HepG2 (cell line): ENCODE measurements around the gene ASCC2. TPM values are rescaled to one million over a fixed set of nuclear protein-coding genes. Genes with fewer than 3 reads are reported as not detected.

Source experiments
- ASH2L ChIP-seq: fragments of 300-600, 200-600 bp; sonication (generic); IDR thresholded peaks from 2 replicates; pipeline ENCODE4 v1.7.0; 2017; ENCODE audit warnings: low read depth, mild to moderate bottlenecking, moderate library complexity, mixed read lengths, low read length; ENCODE audit not compliant: insufficient read length
- CC2D1A ChIP-seq: sonication (generic); formaldehyde crosslinking; IDR thresholded peaks from 2 replicates; pipeline ENCODE4 v1.8.1; 2023; ENCODE audit warnings: mild to moderate bottlenecking, missing genetic modification reagents
- CEBPG ChIP-seq: IDR thresholded peaks from 2 replicates; pipeline ENCODE4 v1.6.1; 2016
- DPF2 ChIP-seq: sonication (generic); formaldehyde crosslinking; IDR thresholded peaks from 2 replicates; pipeline ENCODE4 v1.4.0; 2020; ENCODE audit warnings: mild to moderate bottlenecking, low read depth, missing genetic modification reagents, borderline replicate concordance
- DZIP1 ChIP-seq: sonication (generic); formaldehyde crosslinking; IDR thresholded peaks from 2 replicates; pipeline ENCODE4 v1.5.0; 2020; ENCODE audit warnings: mild to moderate bottlenecking, missing genetic modification reagents
- FOXA1 ChIP-seq, 2 experiments: fragments of 450-650 bp in 1 of 2; sonication (generic) in 1 of 2; formaldehyde crosslinking in 1 of 2; IDR thresholded peaks; 2 replicates each; pipeline versions ENCODE4 v1.4.0 to v1.6.1; 2016 to 2020; ENCODE audit warnings: missing genetic modification reagents in 1 of 2
- KLF13 ChIP-seq: sonication (generic); formaldehyde crosslinking; IDR thresholded peaks from 2 replicates; pipeline ENCODE4 v1.4.0; 2020; ENCODE audit warnings: mild to moderate bottlenecking, missing genetic modification reagents
- KMT2B ChIP-seq: IDR thresholded peaks from 2 replicates; pipeline ENCODE4 v1.6.1; 2016; ENCODE audit warnings: missing genetic modification reagents, missing compliant biosample characterization
- PLSCR1 ChIP-seq: sonication (generic); formaldehyde crosslinking; IDR thresholded peaks from 2 replicates; pipeline ENCODE4 v1.5.0; 2020; ENCODE audit warnings: missing genetic modification reagents, mild to moderate bottlenecking, borderline replicate concordance
- SMARCC2 ChIP-seq: fragments of 450-650 bp; IDR thresholded peaks from 2 replicates; pipeline ENCODE4 v1.6.1; 2017; ENCODE audit warnings: antibody characterized with exemption, mild to moderate bottlenecking
- TGIF2 ChIP-seq: IDR thresholded peaks from 2 replicates; pipeline ENCODE4 v1.6.1; 2016; ENCODE audit warnings: control low read depth, missing compliant biosample characterization
- U2AF2 ChIP-seq: fragments of 200-400 bp; formaldehyde crosslinking; IDR thresholded peaks from 2 replicates; pipeline ENCODE4 v1.6.1; 2017; ENCODE audit warnings: low read depth, mild to moderate bottlenecking, low read length
- ZBTB38 ChIP-seq: sonication (generic); formaldehyde crosslinking; IDR thresholded peaks from 2 replicates; pipeline ENCODE4 v1.5.1; 2020; ENCODE audit warnings: mild to moderate bottlenecking, missing genetic modification reagents
- ZFP36 ChIP-seq: fragments of 150-350 bp; IDR thresholded peaks from 2 replicates; pipeline ENCODE4 v1.6.1; 2018; ENCODE audit warnings: borderline replicate concordance, low read length, low read depth; ENCODE audit not compliant: partially characterized antibody
- ZNF646 ChIP-seq: sonication (generic); formaldehyde crosslinking; IDR thresholded peaks from 2 replicates; pipeline ENCODE4 v1.9.0; 2021; ENCODE audit warnings: mild to moderate bottlenecking, missing genetic modification reagents
- polyA plus RNA-seq, 8 experiments: library from polyadenylated mRNA; depleted of rRNA in 3 of 8; stranded (reverse) in 7 of 8; unstranded in 1 of 8; fragments of >200 nt; fragmentation: Illumina TruSeq in 4 of 8; extraction: Trizol in 4 of 8; gene quantifications; 2 replicates each; pipeline versions ENCODE4 v1.2.1 to v1.2.3, GENCODE V29; 2011 to 2016; ENCODE audit warnings: low read depth in 4 of 8, missing spikeins in 1 of 8, mixed read lengths in 1 of 8; ENCODE audit not compliant: insufficient read depth in 1 of 8
- total RNA-seq, 5 experiments: library from RNA; depleted of rRNA; stranded (reverse); fragments of >200 nt; fragmentation: Illumina TruSeq; extraction: Trizol; gene quantifications; 2 replicates each; pipeline ENCODE4 v1.2.3, GENCODE V29; 2016; ENCODE audit warnings: low read depth in 1 of 5
- TF ChIP-seq, protein P1 (sequence below): sonication (generic); formaldehyde crosslinking; conservative IDR thresholded peaks from 2 replicates; pipeline ENCODE4 v1.4.0; 2020; ENCODE audit warnings: missing genetic modification reagents
- TF ChIP-seq, protein P2 (sequence below): sonication (generic); formaldehyde crosslinking; IDR thresholded peaks from 2 replicates; pipeline ENCODE4 v1.5.0; 2020; ENCODE audit warnings: missing genetic modification reagents

ASCC2 gene
- total and polyA plus RNA-seq, 2 of the 13 experiments (the other 11 are each of a cell fraction or from before 2014, with no cell fraction given) = 26.2 to 26.3 TPM

- no peak for TF ChIP-seq DPF2 (CRISPR knock-in tag)
- peak; percentile 47 for TF ChIP-seq CEBPG (CRISPR knock-in tag)
- TF ChIP-seq, protein P1, sequence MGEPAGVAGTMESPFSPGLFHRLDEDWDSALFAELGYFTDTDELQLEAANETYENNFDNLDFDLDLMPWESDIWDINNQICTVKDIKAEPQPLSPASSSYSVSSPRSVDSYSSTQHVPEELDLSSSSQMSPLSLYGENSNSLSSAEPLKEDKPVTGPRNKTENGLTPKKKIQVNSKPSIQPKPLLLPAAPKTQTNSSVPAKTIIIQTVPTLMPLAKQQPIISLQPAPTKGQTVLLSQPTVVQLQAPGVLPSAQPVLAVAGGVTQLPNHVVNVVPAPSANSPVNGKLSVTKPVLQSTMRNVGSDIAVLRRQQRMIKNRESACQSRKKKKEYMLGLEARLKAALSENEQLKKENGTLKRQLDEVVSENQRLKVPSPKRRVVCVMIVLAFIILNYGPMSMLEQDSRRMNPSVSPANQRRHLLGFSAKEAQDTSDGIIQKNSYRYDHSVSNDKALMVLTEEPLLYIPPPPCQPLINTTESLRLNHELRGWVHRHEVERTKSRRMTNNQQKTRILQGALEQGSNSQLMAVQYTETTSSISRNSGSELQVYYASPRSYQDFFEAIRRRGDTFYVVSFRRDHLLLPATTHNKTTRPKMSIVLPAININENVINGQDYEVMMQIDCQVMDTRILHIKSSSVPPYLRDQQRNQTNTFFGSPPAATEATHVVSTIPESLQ (CRISPR knock-in tag) = no peak
- TF ChIP-seq SMARCC2 = no peak
- no peak for TF ChIP-seq U2AF2
- TF ChIP-seq PLSCR1 (CRISPR knock-in tag) = no peak
- no peak; the same call in 1 of the 2 replicates for TF ChIP-seq TGIF2 (CRISPR knock-in tag)
- no peak for TF ChIP-seq CC2D1A (CRISPR knock-in tag)
- peak; percentile 67 for TF ChIP-seq ZFP36
- no peak for TF ChIP-seq ZBTB38 (CRISPR knock-in tag)
- no peak for TF ChIP-seq ASH2L
- no peak for TF ChIP-seq FOXA1 (IDR thresholded peaks at IDR 0.05)
- TF ChIP-seq FOXA1 (CRISPR knock-in tag; IDR thresholded peaks at IDR 0.05) = peak; percentile 67
- TF ChIP-seq, protein P2, sequence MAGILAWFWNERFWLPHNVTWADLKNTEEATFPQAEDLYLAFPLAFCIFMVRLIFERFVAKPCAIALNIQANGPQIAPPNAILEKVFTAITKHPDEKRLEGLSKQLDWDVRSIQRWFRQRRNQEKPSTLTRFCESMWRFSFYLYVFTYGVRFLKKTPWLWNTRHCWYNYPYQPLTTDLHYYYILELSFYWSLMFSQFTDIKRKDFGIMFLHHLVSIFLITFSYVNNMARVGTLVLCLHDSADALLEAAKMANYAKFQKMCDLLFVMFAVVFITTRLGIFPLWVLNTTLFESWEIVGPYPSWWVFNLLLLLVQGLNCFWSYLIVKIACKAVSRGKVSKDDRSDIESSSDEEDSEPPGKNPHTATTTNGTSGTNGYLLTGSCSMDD (CRISPR knock-in tag) = no peak
- TF ChIP-seq KLF13 (CRISPR knock-in tag) = no peak
- TF ChIP-seq KMT2B (CRISPR knock-in tag) = no peak
- TF ChIP-seq DZIP1 (CRISPR knock-in tag) = no peak
- no peak for TF ChIP-seq ZNF646 (CRISPR knock-in tag)
Observed at GRCh38 chr22:29769723-29770321, 68.3 kb downstream of the ASCC2 start (continued).
